Liver (tissue), 3 donors: ENCODE data around the gene RNF149.
"Not testable (repeated sequence)": the region's sequence is repeated elsewhere in the genome, so short reads cannot be mapped to it uniquely, and the experiment has no call there.

Source experiments
- FOXA1 ChIP-seq: IDR thresholded peaks from 2 replicates; pipeline ENCODE4 v1.6.1; 2016; ENCODE audit warnings: antibody characterized with exemption
- JUND ChIP-seq, 2 donors: IDR thresholded peaks; 2 replicates each; pipeline ENCODE4 v1.6.1; 2016; ENCODE audit warnings: antibody characterized with exemption in 2 of 2
- NR2F2 ChIP-seq: IDR thresholded peaks from 2 replicates; pipeline ENCODE4 v1.6.1; 2016; ENCODE audit warnings: antibody characterized with exemption
- RAD21 ChIP-seq, 2 donors: IDR thresholded peaks; 2 replicates each; pipeline ENCODE4 v1.6.1; 2016; ENCODE audit warnings: antibody characterized with exemption in 2 of 2, mild to moderate bottlenecking in 2 of 2
- RXRA ChIP-seq, 2 donors: IDR thresholded peaks; 2 replicates each; pipeline ENCODE4 v1.6.1; 2017 to 2018; ENCODE audit warnings: antibody characterized with exemption in 2 of 2, mild to moderate bottlenecking in 1 of 2
- SP1 ChIP-seq: IDR thresholded peaks from 2 replicates; pipeline ENCODE4 v1.6.1; 2018; ENCODE audit warnings: antibody characterized with exemption, mild to moderate bottlenecking
- TAF1 ChIP-seq: conservative IDR thresholded peaks from 2 replicates; pipeline ENCODE4 v1.6.1; 2016; ENCODE audit warnings: antibody characterized with exemption, mild to moderate bottlenecking
- TF ChIP-seq, protein P1 (sequence below): fragments of 150-350 bp; IDR thresholded peaks from 2 replicates; pipeline ENCODE4 v1.5.1; 2017; ENCODE audit warnings: improper control_type of control experiment, low read depth, low read length; ENCODE audit not compliant: missing input control
- TF ChIP-seq, protein P2 (sequence below): IDR thresholded peaks from 2 replicates; pipeline ENCODE4 v1.6.1; 2016; ENCODE audit warnings: antibody characterized with exemption
- TF ChIP-seq, protein P3 (sequence below): IDR thresholded peaks from 2 replicates; pipeline ENCODE4 v1.6.1; 2016; ENCODE audit warnings: antibody characterized with exemption, mild to moderate bottlenecking
- donor health status: healthy.
- donor health status: healthy.

DNA sequence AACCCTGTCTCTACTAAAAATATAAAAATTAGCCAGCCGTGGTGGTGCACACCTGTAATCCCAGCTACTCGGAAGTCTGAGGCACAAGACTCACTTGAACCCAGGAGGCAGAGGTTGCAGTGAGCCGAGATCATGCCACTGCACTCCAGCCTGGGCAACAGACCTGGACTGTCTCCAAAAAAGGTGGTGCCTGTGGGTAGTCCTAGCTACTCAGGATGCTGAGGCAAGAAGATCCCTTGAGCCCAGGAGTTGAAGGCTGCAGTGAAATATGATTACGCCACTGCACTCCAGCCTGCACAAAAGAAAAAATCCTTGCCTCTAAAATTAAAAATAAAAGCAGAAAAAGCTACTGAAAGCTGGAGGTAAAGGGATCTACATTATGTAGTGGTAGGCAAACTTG, 44.1 kb upstream of the RNF149 start:
- not testable (repeated sequence) for TF ChIP-seq TAF1; RXRA (IDR thresholded peaks at IDR 0.05); SP1; FOXA1; RAD21 (IDR thresholded peaks at IDR 0.05); JUND (IDR thresholded peaks at IDR 0.05); NR2F2
- TF ChIP-seq, protein P1, sequence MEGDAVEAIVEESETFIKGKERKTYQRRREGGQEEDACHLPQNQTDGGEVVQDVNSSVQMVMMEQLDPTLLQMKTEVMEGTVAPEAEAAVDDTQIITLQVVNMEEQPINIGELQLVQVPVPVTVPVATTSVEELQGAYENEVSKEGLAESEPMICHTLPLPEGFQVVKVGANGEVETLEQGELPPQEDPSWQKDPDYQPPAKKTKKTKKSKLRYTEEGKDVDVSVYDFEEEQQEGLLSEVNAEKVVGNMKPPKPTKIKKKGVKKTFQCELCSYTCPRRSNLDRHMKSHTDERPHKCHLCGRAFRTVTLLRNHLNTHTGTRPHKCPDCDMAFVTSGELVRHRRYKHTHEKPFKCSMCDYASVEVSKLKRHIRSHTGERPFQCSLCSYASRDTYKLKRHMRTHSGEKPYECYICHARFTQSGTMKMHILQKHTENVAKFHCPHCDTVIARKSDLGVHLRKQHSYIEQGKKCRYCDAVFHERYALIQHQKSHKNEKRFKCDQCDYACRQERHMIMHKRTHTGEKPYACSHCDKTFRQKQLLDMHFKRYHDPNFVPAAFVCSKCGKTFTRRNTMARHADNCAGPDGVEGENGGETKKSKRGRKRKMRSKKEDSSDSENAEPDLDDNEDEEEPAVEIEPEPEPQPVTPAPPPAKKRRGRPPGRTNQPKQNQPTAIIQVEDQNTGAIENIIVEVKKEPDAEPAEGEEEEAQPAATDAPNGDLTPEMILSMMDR, result not testable (repeated sequence)
- TF ChIP-seq, protein P2, sequence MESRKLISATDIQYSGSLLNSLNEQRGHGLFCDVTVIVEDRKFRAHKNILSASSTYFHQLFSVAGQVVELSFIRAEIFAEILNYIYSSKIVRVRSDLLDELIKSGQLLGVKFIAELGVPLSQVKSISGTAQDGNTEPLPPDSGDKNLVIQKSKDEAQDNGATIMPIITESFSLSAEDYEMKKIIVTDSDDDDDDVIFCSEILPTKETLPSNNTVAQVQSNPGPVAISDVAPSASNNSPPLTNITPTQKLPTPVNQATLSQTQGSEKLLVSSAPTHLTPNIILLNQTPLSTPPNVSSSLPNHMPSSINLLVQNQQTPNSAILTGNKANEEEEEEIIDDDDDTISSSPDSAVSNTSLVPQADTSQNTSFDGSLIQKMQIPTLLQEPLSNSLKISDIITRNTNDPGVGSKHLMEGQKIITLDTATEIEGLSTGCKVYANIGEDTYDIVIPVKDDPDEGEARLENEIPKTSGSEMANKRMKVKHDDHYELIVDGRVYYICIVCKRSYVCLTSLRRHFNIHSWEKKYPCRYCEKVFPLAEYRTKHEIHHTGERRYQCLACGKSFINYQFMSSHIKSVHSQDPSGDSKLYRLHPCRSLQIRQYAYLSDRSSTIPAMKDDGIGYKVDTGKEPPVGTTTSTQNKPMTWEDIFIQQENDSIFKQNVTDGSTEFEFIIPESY, result not testable (repeated sequence)
- TF ChIP-seq, protein P3, sequence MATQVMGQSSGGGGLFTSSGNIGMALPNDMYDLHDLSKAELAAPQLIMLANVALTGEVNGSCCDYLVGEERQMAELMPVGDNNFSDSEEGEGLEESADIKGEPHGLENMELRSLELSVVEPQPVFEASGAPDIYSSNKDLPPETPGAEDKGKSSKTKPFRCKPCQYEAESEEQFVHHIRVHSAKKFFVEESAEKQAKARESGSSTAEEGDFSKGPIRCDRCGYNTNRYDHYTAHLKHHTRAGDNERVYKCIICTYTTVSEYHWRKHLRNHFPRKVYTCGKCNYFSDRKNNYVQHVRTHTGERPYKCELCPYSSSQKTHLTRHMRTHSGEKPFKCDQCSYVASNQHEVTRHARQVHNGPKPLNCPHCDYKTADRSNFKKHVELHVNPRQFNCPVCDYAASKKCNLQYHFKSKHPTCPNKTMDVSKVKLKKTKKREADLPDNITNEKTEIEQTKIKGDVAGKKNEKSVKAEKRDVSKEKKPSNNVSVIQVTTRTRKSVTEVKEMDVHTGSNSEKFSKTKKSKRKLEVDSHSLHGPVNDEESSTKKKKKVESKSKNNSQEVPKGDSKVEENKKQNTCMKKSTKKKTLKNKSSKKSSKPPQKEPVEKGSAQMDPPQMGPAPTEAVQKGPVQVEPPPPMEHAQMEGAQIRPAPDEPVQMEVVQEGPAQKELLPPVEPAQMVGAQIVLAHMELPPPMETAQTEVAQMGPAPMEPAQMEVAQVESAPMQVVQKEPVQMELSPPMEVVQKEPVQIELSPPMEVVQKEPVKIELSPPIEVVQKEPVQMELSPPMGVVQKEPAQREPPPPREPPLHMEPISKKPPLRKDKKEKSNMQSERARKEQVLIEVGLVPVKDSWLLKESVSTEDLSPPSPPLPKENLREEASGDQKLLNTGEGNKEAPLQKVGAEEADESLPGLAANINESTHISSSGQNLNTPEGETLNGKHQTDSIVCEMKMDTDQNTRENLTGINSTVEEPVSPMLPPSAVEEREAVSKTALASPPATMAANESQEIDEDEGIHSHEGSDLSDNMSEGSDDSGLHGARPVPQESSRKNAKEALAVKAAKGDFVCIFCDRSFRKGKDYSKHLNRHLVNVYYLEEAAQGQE, result not testable (repeated sequence)
